GM12878 (cell line): Measurements from ENCODE around the gene ADGRB2. TPM values are rescaled to one million over a fixed set of nuclear protein-coding genes. Genes with fewer than 3 reads are reported as not detected.

Experiments
- BCL3 ChIP-seq: IDR thresholded peaks from 2 replicates; pipeline ENCODE4 v1.6.1; 2011; ENCODE audit warnings: borderline replicate concordance, low read depth, mild to moderate bottlenecking, moderate library complexity, low read length; ENCODE audit not compliant: insufficient read depth, poor library complexity, severe bottlenecking
- E2F4 ChIP-seq: IDR thresholded peaks from 2 replicates; pipeline ENCODE4 v1.6.1; 2012; ENCODE audit warnings: low read depth, low read length, improper control_type of control experiment
- E2F8 ChIP-seq: fragments of 450-650 bp; IDR thresholded peaks from 2 replicates; pipeline ENCODE4 v1.6.1; 2018; ENCODE audit warnings: mild to moderate bottlenecking, low read depth, moderate library complexity; ENCODE audit not compliant: partially characterized antibody
- EP300 ChIP-seq, 2 experiments: fragments of 150-350 bp in 1 of 2; IDR thresholded peaks; 2 replicates each; pipeline ENCODE4 v1.6.1; 2011 to 2012; ENCODE audit warnings: low read depth in 2 of 2, low read length in 2 of 2, borderline replicate concordance in 1 of 2, improper control_type of control experiment in 1 of 2, inconsistent platforms in 1 of 2; ENCODE audit not compliant: control insufficient read depth in 1 of 2
- FOXK2 ChIP-seq: fragments of 450-650 bp; IDR thresholded peaks from 2 replicates; pipeline ENCODE4 v1.6.1; 2017; ENCODE audit warnings: mild to moderate bottlenecking, moderate library complexity
- IKZF2 ChIP-seq, 2 experiments: fragments of 450-650 bp; IDR thresholded peaks; 2 replicates each; pipeline ENCODE4 v1.6.1; 2017; ENCODE audit warnings: mild to moderate bottlenecking in 2 of 2, moderate library complexity in 2 of 2
- IRF5 ChIP-seq: fragments of 450-650 bp; IDR thresholded peaks from 2 replicates; pipeline ENCODE4 v1.6.1; 2017; ENCODE audit warnings: borderline replicate concordance
- MAX ChIP-seq: IDR thresholded peaks from 2 replicates; pipeline ENCODE4 v1.6.1; 2012; ENCODE audit warnings: low read depth, low read length, improper control_type of control experiment
- MEF2A ChIP-seq: IDR thresholded peaks from 2 replicates; pipeline ENCODE4 v1.6.1; 2011; ENCODE audit warnings: low read depth, mild to moderate bottlenecking, low read length, moderate library complexity; ENCODE audit not compliant: insufficient read depth
- MTA3 ChIP-seq: IDR thresholded peaks from 2 replicates; pipeline ENCODE4 v1.6.1; 2012; ENCODE audit warnings: low read length, inconsistent platforms, borderline replicate concordance
- MXI1 ChIP-seq: fragments of 150-350 bp; IDR thresholded peaks from 2 replicates; pipeline ENCODE4 v1.6.1; 2011; ENCODE audit warnings: low read depth, mild to moderate bottlenecking, inconsistent platforms, low read length, improper control_type of control experiment
- MYB ChIP-seq: fragments of 150-350 bp; IDR thresholded peaks from 2 replicates; pipeline ENCODE4 v1.6.1; 2014; ENCODE audit warnings: mild to moderate bottlenecking, low read depth, low read length, borderline replicate concordance
- NR2F1 ChIP-seq: fragments of 450-650 bp; conservative IDR thresholded peaks from 2 replicates; pipeline ENCODE4 v1.6.1; 2017; ENCODE audit warnings: mild to moderate bottlenecking
- POLR2AphosphoS5 ChIP-seq: IDR thresholded peaks from 2 replicates; pipeline ENCODE4 v1.6.1; 2011; ENCODE audit warnings: mild to moderate bottlenecking, low read length, inconsistent platforms
- RB1 ChIP-seq: fragments of 450-650 bp; formaldehyde crosslinking; IDR thresholded peaks from 2 replicates; pipeline ENCODE4 v1.6.1; 2017; ENCODE audit warnings: mild to moderate bottlenecking, borderline replicate concordance
- SIN3A ChIP-seq: IDR thresholded peaks from 2 replicates; pipeline ENCODE4 v1.6.1; 2012; ENCODE audit warnings: low read depth, low read length, improper control_type of control experiment
- SMARCA5 ChIP-seq: fragments of 450-650 bp; IDR thresholded peaks from 2 replicates; pipeline ENCODE4 v1.6.1; 2017; ENCODE audit warnings: mild to moderate bottlenecking
- SMC3 ChIP-seq: IDR thresholded peaks from 2 replicates; pipeline ENCODE4 v1.6.1; 2011; ENCODE audit warnings: low read length, improper control_type of control experiment, borderline replicate concordance
- SPI1 ChIP-seq: IDR thresholded peaks from 2 replicates; pipeline ENCODE4 v1.6.1; 2011; ENCODE audit warnings: low read depth, mild to moderate bottlenecking, low read length, moderate library complexity, borderline replicate concordance; ENCODE audit not compliant: insufficient read depth
- SREBF2 ChIP-seq: IDR thresholded peaks from 2 replicates; pipeline ENCODE4 v1.6.1; 2012; ENCODE audit warnings: mild to moderate bottlenecking, low read length
- STAT1 ChIP-seq: fragments of 450-650 bp; conservative IDR thresholded peaks from 2 replicates; pipeline ENCODE4 v1.6.1; 2014; ENCODE audit warnings: antibody characterized with exemption, mild to moderate bottlenecking
- YBX1 ChIP-seq: fragments of 450-650 bp; IDR thresholded peaks from 2 replicates; pipeline ENCODE4 v1.6.1; 2016; ENCODE audit warnings: antibody characterized with exemption
- ZNF384 ChIP-seq: IDR thresholded peaks from 2 replicates; pipeline ENCODE4 v1.6.1; 2012; ENCODE audit warnings: low read depth, mild to moderate bottlenecking, low read length, improper control_type of control experiment, borderline replicate concordance
- ZSCAN29 ChIP-seq: fragments of 450-650 bp; IDR thresholded peaks from 2 replicates; pipeline ENCODE4 v1.6.1; 2017; ENCODE audit warnings: mild to moderate bottlenecking, moderate library complexity
- polyA plus RNA-seq, 11 experiments: library from polyadenylated mRNA; depleted of rRNA in 4 of 11; unstranded in 6 of 11; stranded (reverse) in 5 of 11; fragments of >200 nt; fragmentation: Nextera tagmentation in 4 of 11; fragmentation: Illumina TruSeq in 1 of 11; extraction: Ambion mirVana in 4 of 11; extraction: Trizol in 1 of 11; gene quantifications; 1 replicate in 1 of 11; 2 replicates in 10 of 11; pipeline versions ENCODE4 v1.2.1 to v1.2.3, GENCODE V29; 2011 to 2016; ENCODE audit warnings: inconsistent platforms in 2 of 11, missing spikeins in 2 of 11, low read depth in 1 of 11
- total RNA-seq, 4 experiments: library from RNA; depleted of rRNA in 3 of 4; stranded (reverse); fragments of >200 nt in 3 of 4; fragmentation: Illumina TruSeq in 1 of 4; extraction: Trizol in 1 of 4; gene quantifications; 2 replicates each; pipeline versions ENCODE4 v1.2.1 to v1.2.3, GENCODE V29; 2013 to 2021

The ADGRB2 gene
- total and polyA plus RNA-seq, 10 of the 15 experiments (the other 5 are each of a cell fraction or from before 2014, with no cell fraction given), result 0.11 to 0.33 (median 0.18) TPM; not detected in 4

- TF ChIP-seq IRF5 (no peak), SIN3A (no peak), MTA3 (no peak), POLR2AphosphoS5 (no peak), IKZF2 (IDR thresholded peaks at IDR 0.05) (0 out of 4 replicates have a peak, but pooled peaks have one; percentile 18 to 35), MXI1 (no peak), MAX (no peak), ZSCAN29 (no peak), E2F4 (0 out of 2 replicates have a peak, but pooled peaks have one; percentile 30), NR2F1 (peak; percentile 45; the same call in 1 of the 2 replicates), SMC3 (peak; percentile 60; the same call in 1 of the 2 replicates), MYB (no peak), SMARCA5 (no peak), BCL3 (no peak), STAT1 (no peak), YBX1 (no peak), SREBF2 (no peak), SPI1 (no peak), E2F8 (no peak), EP300 (IDR thresholded peaks at IDR 0.05; ENCODE audit: borderline replicate concordance in 1 of 2, control insufficient read depth in 1 of 2, low read depth in 2 of 2, low read length in 2 of 2) (no peak), ZNF384 (no peak), MEF2A (no peak), RB1 (peak; percentile 77; the same call in 1 of the 2 replicates), FOXK2 (no peak)
These were observed 58.9 kb downstream of the ADGRB2 start (continued) for GRCh38 chr1:31705080-31705866.
